Measurements from ENCODE around the gene CLEC4G. TPM values are rescaled to one million over a fixed set of nuclear protein-coding genes. Genes with fewer than 3 reads are reported as not detected.
"Not testable (repeated sequence)": the region's sequence is repeated elsewhere in the genome, so short reads cannot be mapped to it uniquely, and the experiment has no call there.

The CLEC4G gene
- total RNA-seq, 1 experiment from 2014 or later, result not detected

DNA sequence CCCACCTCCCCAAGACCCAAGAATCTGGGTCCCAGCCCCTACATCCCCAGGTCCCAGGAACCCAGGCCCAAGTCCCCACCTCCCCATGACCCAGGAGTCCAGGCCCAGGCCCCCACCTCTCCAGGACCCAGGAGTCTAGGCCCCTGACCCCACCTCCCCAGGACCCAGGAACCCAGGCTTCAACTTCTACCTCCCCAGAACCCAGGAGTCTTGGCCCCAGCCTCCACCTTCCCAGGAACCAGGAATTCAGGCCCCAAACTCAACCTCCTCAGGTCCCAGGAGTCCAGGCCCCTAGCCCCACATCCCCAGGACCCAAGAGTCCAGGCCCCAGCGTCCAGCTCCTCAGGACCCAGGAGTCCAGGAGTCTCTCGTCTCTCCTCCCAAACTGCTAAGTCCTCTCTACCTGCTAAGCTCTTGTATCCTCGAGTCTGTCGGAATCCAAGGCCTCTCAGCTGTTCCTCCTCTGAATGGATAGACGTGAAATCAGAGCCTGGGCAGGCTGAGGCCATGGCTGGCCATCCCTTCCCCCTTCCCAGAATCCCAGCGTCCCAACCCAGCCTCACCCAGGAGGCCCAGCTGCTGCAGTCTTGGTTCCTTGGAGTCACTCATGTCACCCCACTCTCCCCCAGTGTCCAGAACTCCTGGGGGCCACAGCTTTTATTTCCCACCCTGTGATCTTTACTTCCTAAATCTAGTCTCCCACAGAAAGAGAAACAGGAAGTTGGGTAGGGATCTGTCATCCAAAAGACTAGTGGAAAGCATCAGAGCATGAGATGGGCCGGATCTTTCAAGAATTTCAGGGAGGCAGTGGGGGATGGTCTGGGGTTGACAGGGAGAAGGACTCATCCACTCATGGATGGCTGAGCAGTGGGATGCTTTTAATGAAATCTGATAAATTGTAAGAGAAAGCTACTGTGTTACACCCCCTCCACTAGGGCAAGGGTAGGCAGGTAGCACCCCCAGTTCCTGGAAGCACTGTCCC is 15.3 kb upstream of the CLEC4G start, which contains the start of gene CD209:
CD209 (minus strand) TSS at position 632 of the 982 bp plus-strand sequence; CDS start at position 609, 23 bp downstream.
- no peak for DNase-seq (ENCODE audit: low read depth)

DNA sequence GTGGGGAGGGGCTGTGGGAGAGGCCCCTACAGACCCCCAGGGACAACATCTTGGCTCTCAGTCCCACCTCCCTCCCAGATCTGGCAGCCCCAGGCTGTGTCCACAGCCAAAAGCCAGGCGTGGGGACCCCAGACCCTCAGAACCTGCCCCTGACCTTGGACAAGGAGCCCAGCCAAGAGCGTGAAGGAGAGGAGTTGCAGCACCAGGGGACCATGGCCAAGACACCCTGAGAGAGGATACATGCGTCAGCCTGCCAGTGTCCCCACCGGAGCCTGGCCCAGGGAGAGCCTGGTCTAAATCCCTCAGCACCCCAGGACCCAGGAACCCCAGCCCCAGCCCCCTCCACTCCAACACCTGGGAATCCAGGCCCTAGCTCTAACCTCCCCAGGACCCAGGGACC is 14.4 kb upstream of the CLEC4G start:
- not testable (repeated sequence) for DNase-seq (ENCODE audit: low read depth)

DNA sequence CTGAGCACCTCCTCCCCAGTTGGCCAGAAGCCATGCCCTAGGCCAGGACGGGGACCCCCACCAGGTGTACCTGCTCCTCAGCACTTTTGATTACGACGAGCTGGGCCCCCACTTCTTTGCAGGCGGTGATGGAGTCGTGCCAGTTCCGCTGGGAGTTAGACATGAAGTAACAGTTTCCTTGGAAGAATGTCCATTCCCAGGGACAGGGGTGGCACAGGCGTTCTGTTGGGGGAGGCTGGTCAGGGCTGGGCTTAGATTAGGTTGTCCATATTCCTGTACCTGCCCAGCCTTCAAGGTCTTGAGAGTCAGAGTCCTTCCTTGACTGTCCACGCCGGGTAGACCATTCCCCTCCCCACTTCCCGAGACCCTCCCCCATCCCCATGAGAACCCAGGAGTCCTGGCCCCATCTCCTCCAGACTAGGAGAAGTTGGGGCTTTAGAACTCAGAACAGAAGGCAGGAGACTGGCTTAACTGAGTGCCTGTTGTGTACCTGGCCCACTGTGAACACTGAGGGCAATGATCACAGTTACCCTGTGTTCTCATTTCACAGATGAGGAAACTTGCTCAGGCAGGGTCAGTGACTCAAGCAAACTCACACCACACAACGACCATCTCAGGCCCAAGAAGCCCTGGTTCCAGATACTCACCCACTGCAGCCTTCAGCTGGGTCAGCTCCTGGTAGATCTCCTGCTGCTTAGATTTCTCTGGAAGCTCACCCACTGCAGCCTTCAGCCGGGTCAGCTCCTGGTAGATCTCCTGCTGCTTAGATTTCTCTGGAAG is 13.2 kb upstream of the CLEC4G start:
- DNase-seq (ENCODE audit: low read depth), result no peak

DNA sequence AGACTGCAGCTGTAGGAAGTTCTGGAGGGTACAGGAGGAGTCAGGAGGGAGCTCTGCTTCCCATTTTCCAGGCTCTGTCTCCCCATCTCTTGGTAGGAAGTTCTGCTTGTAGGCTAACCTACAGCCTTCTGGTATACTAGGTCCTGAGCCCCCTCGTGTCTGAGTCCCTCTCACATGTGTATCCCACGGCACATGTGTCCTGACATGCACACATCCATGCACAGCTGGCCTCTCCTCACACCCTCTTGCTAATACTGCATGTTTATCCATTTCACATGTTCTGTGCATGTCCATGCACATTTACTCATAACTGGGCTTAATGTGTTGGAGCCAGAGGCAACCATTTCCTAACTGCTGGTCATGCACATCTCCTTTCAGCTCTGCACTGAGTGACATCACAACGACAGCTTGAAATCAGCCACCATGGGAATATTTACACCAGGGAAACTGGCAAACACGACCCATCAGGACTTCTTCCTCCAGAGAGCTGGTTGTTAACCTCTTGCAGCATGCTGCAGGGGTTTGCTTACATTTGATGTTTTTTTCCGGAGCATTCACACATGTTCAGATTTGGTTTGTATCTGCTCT is 12.4 kb upstream of the CLEC4G start:
- DNase-seq (ENCODE audit: low read depth), result no peak

DNA sequence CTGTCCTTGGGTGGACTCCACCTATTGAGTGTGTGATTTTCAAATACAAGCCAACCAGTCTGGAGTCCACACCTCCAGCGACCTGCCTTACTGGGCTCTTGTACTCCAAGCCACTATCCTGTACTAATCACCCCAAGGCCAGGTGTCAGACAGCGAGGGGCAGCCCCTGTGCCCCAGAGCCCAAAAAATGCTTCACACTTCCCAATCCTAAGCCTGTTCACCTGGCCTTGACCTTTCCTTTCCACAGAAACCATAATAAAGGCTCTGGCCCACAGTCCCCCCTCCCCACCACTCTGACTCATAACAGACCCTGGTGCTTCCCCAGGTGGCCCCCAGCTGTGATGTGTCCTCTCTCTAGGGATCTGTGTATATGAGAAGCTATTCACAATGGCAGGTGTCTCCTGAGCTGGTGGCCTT is 11.5 kb upstream of the CLEC4G start:
- no peak for DNase-seq (ENCODE audit: low read depth)

DNA sequence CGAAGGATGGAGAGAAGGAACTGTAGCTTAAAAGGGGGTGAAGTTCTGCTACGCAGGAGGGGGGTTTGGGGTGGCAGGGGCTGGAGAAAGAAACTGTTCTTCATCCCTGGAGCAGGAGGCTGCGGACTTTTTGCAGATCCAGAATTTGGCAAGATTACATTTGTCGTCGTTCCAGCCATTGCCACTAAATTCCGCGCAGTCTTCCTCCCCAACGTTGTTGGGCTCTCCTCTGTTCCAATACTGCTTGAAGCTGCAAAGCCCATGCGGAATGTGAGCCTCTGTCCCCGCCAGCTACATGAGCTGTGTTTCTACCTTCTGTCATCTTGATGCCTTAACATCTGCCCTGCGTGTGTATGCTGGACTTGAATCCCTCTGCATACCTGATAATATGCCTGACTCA is 11.1 kb upstream of the CLEC4G start:
- DNase-seq (ENCODE audit: low read depth), result no peak

DNA sequence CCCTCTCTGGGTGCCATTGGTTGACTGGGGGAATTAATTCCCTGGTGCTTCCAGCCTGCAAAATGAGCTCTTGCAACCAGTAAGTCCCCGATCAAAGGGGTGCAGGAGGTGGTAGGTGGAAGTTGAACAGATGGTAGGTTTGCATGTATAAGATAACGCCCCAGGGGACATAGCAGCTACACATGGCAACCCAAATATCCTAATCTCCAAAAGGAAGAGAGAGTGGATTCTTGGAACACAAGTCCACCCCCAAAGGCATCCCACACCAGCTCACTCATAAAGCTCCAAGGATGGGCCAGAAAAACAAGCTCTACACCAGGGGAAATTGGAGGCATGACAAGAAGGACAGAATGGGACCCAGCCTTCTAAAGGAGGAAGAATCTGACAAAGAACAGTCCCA is 10.7 kb upstream of the CLEC4G start:
- no peak for DNase-seq (ENCODE audit: low read depth)

DNA sequence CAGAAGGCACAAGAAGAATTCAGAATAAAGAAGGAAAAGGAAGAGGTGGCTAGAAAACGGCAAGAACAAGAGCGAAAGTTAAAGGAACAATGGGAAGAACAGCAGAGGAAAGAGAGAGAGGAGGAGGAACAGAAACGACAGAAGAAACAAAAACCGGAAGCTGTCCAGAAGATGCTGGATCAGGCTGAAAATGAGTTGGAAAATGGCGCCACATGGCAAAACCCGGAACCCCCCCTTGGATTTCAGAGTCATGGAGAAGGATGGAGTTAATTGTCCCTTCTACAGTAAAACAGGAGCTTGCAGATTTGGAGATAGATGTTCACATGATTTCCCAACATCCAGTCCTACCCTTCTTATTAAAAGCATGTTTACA is 8.8 kb upstream of the CLEC4G start:
- DNase-seq (ENCODE audit: low read depth), result no peak

DNA sequence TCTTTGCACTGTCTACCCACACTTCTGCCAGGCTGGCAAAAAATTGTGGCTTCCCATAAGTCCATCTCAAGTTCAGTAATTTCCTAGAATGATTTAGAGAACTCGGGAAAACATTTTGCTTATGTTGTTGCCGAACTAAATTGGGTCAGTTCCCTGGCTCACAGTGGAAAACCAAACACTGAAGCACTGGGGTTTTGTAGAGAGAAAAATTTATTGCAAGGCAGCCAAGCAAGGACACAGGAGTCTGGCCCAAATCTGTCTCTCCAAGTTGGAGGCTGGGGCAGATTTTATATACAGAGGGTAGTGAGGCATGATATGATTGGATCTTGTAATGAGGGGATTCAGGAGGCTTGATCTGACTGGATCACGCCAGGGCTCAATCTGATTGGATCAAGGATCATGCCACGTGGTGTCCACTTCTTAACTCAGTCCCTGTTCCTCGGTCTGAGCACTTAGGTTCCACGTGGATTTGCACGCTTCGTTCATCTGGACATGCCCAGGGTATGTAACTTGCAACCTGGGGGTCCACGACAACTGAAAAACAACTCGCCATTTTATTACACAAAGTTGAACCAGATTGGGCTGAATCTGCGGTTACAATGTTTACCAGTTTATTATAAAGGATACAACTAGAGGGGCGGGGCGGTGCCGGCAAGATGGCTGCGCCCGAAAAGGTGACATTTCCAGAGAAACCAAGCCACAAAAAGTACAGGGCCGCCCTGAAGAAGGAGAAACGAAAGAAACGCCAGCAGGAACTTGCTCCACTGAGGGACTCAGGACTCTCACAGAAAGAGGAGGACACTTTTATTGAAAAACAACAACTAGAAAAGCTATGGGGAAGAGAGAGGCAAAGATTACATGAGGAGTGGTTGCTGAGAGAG is 8.1 kb upstream of the CLEC4G start:
- DNase-seq (ENCODE audit: low read depth), result no peak

DNA sequence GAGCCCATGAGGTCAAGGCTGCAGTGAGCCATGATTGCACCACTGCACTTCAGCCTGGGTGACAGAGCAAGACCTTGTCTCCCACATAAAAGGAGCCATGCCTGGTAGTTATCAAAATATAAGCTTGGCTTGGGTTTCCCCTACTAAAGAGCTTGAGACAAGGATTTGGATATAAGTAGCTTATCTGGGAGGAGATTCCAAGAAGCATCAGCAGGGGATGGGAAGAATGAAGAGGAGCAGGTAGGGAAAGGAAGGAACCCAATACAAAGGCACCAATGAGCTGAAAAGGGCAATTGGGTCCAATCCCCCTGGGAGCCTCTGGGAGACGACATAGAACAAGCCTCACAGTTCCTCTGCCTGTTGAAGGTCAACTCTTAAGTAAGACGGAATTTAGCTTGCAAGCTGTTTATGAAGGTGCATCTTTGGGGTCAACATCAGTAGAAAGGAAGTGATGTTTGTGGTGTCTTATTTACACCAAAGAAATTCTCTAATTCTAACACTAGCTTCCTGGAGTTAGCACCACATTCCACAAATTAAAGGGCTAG is 7.4 kb upstream of the CLEC4G start:
- DNase-seq (ENCODE audit: low read depth), result no peak

DNA sequence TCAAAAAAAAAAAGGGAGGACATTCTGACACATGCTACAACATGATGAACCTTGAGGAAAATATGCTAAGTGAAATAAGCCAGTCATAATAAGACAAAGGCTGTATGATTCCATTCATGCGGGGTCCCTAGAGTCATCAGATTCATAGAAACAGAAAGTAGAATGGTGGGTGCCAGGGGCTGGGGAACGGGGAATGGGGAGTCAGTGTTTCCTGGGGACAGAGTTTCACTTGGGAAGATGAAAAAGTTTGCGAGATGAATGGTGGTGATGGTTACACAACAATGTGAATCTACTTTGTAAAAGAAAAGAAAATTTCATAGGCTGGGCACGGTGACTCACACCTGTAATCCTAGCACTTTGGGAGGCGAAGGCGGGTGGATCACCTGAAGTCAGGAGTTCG is 6.1 kb upstream of the CLEC4G start:
- DNase-seq (ENCODE audit: low read depth), result no peak

DNA sequence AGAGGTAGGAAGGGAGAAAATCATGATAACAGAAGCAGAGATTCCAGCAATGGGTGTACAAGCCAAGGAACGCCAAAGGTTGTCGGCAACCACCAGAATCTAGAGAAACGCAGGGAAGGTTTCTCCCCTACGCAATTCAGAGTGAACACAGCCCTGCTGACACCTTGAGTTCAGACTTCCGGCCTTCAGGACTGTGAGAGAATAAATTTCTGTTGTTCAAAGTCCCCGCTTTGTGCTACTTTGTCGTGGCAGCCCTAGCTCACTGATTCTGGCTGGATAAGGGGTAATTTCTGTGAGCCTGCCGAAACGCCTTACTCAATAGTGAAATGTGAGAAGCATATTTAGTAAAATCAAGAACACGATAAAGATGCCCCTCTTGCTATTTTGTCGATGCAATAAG is 5.3 kb upstream of the CLEC4G start:
- DNase-seq (ENCODE audit: low read depth), result no peak

DNA sequence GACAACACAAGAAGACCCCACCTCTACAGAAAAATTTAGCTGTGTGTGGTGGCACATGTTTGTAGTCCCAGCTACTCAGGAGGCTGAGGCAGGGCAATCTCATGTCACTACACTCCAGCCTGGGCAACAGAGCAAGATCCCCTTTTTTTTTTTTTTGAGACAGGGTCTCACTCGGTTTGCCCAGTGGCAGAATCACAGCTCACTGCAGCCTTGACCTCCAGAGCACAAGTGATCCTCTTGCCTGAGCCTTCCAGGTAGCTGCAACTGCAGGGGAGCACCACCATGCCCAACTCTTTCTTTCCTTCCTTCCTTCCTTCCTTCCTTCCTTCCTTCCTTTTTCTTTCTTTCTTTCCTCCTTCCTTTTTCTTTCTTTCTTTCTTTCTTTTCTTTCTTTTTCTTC is 4.2 kb upstream of the CLEC4G start:
- no peak for DNase-seq (ENCODE audit: low read depth)

DNA sequence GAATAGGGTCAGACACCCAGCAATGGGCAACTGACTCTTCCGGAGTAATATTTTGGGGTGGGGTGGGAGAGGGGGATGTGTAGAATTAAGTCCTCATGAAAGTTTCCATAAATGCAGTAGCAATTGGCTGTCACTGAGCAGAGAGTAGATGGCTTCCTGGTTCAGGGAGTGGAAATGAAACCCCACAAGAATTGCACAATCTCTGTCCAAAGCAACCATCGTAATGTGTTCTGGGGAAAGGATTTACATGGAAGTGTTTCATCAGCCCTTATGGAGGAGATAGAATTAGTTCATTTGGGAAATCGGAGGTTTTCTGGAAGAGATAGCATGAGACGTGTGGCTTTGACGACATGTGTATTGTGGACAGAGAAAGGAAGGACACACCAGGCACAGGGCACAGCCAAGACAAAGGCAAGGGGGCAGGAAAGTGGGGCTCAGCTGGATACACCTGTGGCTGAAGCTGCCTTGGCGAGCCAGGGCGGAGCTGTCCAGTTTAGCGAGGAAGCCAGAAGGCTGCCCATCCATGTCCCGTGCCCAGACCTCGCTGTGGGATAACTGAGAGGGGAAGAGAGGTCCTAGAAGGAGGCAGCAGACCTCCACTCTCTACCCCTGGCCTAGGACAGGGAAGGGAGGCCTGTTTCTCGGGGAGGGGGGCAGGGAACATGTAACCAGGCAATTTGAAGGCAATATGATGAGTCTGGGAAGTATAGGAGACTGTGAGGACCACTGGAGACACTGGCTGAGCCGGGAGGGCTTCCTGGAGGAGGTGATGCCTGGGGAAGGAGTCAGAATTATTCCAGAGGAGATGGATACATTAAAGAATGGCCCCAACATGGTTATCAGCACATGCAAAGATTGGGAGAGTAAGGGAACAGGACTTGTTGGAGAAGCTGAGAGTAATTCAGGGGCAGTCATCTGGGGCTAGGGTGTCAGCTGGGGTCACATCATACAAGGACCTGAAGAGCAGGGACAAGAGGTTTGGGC is 2.6 kb upstream of the CLEC4G start:
- no peak for DNase-seq (ENCODE audit: low read depth)

DNA sequence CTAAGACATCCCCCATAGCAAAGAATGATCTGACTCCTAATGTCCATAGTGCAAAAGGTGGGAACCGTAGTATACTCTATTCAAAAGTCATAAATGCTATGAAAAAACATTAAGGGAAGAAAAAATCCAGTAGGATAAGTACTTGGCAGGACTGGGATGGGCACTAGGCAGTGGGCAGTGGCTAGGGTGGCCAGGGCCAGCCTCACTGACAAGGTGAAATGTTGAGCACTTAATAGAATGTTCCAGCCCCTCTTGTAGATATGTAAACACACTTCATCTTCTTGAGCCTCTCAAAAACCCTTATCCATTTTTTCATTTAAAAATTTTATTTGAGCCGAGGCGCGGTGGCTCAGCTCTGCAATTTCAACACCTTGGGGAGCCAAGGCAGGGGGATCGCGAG is 1.5 kb upstream of the CLEC4G start:
- no peak for DNase-seq (ENCODE audit: low read depth)

DNA sequence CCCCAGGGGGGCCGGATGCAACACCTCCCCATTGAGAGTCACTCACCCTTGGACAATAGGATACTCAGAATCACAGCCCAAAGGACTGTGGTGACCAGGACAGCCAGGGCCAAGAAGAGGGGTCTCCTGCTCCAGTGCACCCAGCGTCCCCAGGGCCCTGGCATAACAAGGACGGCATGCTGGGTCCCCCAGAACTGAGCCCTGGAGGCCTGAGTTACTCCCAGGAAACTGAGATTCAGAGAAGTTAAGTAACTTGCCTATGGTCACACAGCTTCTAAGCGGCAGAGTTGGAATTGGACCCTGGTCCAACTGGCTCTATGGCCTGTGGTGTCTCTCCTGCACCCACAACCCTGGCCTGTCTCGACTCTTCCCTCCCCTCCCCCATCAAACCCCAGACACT is 295 bp downstream of the CLEC4G start:
- no peak for DNase-seq (ENCODE audit: low read depth)

DNA sequence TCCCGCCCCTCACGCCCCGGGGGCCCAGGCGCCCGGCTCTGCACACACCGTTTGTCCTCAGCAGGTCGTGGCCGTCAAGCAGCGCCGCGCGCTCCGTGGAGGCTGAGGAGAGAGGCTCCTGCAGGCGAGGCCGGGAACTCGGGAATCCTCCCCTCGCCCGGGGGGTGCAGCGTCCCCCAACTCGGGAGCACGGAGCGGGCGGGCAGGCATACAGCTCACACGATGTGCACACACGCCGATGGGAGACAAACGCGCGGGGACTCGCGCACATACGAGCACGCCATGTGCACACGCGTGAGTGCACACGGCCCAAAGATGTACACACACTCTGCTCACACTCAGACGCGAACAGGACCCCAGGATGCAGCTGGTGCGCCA is 703 bp downstream of the CLEC4G start:
- no peak for DNase-seq (ENCODE audit: low read depth)

DNA sequence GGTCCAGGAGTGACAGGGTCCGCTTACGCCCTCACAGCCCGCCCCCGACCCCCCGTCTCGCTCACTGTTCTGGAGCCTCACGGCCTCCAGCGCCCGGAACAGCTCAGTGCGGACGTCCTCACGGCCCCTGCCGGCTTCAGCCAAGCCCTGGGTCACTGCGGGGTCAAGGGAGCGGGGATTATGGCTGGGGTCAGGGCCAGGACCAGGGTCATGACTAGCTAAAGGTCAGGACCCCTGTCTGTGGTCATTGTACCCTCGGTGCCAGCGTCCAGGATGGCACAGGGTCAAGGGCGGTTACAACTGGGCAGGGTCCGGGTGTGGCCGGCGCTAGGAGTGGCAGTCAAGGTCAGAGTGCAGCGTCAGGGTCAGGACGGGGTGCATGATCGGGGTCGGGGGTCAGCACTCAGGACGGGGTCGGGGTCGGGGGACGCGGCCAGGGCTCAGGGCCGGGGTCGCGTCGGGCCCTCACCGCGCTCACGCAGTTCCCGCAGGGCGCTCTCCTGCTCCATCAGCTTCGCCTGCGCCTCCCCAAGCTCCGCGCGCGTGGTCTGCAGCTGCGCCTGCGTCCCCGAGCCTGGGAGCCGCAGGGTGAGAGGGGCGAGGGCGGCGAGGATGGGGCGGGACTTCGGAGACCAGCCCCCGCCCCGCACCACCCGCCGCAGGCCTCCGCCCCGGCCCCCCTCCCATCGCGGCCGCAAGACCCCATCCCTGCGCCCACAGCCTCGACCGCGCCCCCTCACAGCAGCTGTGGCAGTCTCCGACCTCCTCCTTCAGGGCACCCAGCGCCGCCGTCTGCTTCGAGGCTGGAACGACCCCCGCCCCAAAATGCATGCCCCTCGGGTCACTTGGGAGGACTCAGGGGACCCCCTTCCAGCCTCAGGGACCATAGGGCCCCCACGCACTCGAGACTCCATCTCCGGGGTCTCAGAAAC is 1.4 kb downstream of the CLEC4G start:
- DNase-seq (ENCODE audit: low read depth), result no peak

DNA sequence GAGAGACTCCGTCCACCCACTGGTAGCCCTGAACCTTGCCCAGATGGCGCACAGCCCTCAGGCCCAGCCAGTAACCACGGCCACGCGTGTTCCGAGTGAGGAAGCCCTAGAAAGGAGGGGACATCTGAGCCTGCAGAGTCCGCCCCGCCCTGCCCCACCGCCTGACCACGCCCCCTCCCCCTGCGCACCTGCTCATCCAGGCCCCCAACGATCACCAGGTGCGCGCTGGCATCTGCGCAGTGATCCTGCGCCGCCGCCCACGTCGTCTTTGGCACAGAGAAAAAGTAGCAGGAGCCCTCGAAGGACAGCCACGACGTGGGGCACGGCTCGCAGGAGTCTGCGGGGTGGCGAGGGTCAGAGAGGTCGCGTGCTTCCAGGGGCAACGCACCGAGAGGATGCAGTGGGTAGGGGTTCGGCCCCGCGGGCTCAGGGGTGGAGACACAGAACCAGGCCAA is 2.1 kb downstream of the CLEC4G start:
- no peak for DNase-seq (ENCODE audit: low read depth)

Measured in Daoy (cell line).